Activated naive CD4-positive, alpha-beta T cell treated with anti-CD3 and anti-CD28 coated beads, Interleukin-2, amount 50 U/mL, for 24 hours (primary cell): ENCODE measurements around the gene SUN2.
A peak's percentile ranks its signal among the peaks of the same experiment; 100 is the strongest.

Experiments
- H3K27ac Mint-ChIP-seq: one replicate; pipeline ENCODE4 v1.8.0; 2021; ENCODE audit warnings: mild to moderate bottlenecking, mixed read lengths
- H3K27me3 Mint-ChIP-seq: one replicate; pipeline ENCODE4 v1.8.0; 2021; ENCODE audit warnings: mixed read lengths
- H3K36me3 Mint-ChIP-seq: one replicate; pipeline ENCODE4 v1.8.0; 2021; ENCODE audit warnings: mixed read lengths
- H3K4me1 Mint-ChIP-seq: one replicate; pipeline ENCODE4 v1.8.0; 2021; ENCODE audit warnings: mixed read lengths
- H3K4me3 Mint-ChIP-seq: one replicate; pipeline ENCODE4 v1.8.0; 2021; ENCODE audit warnings: mild to moderate bottlenecking, mixed read lengths
- H3K9me3 Mint-ChIP-seq: one replicate; pipeline ENCODE4 v1.8.0; 2021; ENCODE audit warnings: mixed read lengths

Gene SUN2

GRCh38 chr22:38786631-38787030 lies 30.8 kb upstream of the SUN2 start:
- H3K27me3 Mint-ChIP-seq = no peaks in the 10 kb centered on the region
- no peak overlapping the region for H3K27ac Mint-ChIP-seq
- no peaks in the 10 kb centered on the region for H3K9me3 Mint-ChIP-seq
- H3K36me3 Mint-ChIP-seq = peaks cover 7% of the 10 kb centered on the region
- H3K4me3 Mint-ChIP-seq = no peak overlapping the region
- H3K4me1 Mint-ChIP-seq = peaks cover 17% of the 10 kb centered on the region

- H3K36me3 Mint-ChIP-seq = peaks cover 13% of the 10 kb centered on the region
- no peak overlapping the region for H3K4me3 Mint-ChIP-seq
- H3K27ac Mint-ChIP-seq = no peak overlapping the region
- H3K4me1 Mint-ChIP-seq = peaks cover 17% of the 10 kb centered on the region
- no peaks in the 10 kb centered on the region for H3K27me3 Mint-ChIP-seq
- H3K9me3 Mint-ChIP-seq = no peaks in the 10 kb centered on the region
Measured at GRCh38 chr22:38784856-38785255, 29.1 kb upstream of the SUN2 start.

- Mint-ChIP-seq H3K27ac (no peak overlapping the region), H3K27me3 (no peaks in the 10 kb centered on the region), H3K4me1 (peaks cover 17% of the 10 kb centered on the region), H3K36me3 (peaks cover 13% of the 10 kb centered on the region), H3K4me3 (no peak overlapping the region), H3K9me3 (no peaks in the 10 kb centered on the region)
Measured at GRCh38 chr22:38784035-38784434, 28.2 kb upstream of the SUN2 start.

GRCh38 chr22:38783095-38783615 lies 27.4 kb upstream of the SUN2 start:
- H3K4me3 Mint-ChIP-seq = no peak overlapping the region
- peaks cover 13% of the 10 kb centered on the region for H3K36me3 Mint-ChIP-seq
- H3K9me3 Mint-ChIP-seq = no peaks in the 10 kb centered on the region
- H3K4me1 Mint-ChIP-seq = peaks cover 17% of the 10 kb centered on the region
- H3K27me3 Mint-ChIP-seq = no peaks in the 10 kb centered on the region
- peak overlapping the region; percentile 10 for H3K27ac Mint-ChIP-seq

GRCh38 chr22:38782402-38783094 lies 26.8 kb upstream of the SUN2 start:
- Mint-ChIP-seq H3K36me3 (peaks cover 13% of the 10 kb centered on the region), H3K27ac (no peak overlapping the region), H3K27me3 (no peaks in the 10 kb centered on the region), H3K9me3 (no peaks in the 10 kb centered on the region), H3K4me3 (no peak overlapping the region), H3K4me1 (peaks cover 17% of the 10 kb centered on the region)

- no peak overlapping the region for H3K4me3 Mint-ChIP-seq
- peaks cover 13% of the 10 kb centered on the region for H3K36me3 Mint-ChIP-seq
- H3K9me3 Mint-ChIP-seq = no peaks in the 10 kb centered on the region
- peaks cover 17% of the 10 kb centered on the region for H3K4me1 Mint-ChIP-seq
- no peaks in the 10 kb centered on the region for H3K27me3 Mint-ChIP-seq
- H3K27ac Mint-ChIP-seq = no peak overlapping the region
Measured at GRCh38 chr22:38781033-38781432, 25.2 kb upstream of the SUN2 start.

- Mint-ChIP-seq H3K9me3 (no peaks in the 10 kb centered on the region), H3K27me3 (no peaks in the 10 kb centered on the region), H3K36me3 (peaks cover 11% of the 10 kb centered on the region), H3K4me1 (peaks cover 5% of the 10 kb centered on the region), H3K27ac (no peak overlapping the region), H3K4me3 (no peak overlapping the region)
Measured at GRCh38 chr22:38777087-38777671, 21.4 kb upstream of the SUN2 start.

- H3K4me1 Mint-ChIP-seq = no peaks in the 10 kb centered on the region
- H3K27me3 Mint-ChIP-seq = no peaks in the 10 kb centered on the region
- peaks cover 2% of the 10 kb centered on the region for H3K36me3 Mint-ChIP-seq
- no peak overlapping the region for H3K4me3 Mint-ChIP-seq
- H3K9me3 Mint-ChIP-seq = no peaks in the 10 kb centered on the region
- no peak overlapping the region for H3K27ac Mint-ChIP-seq
Measured at GRCh38 chr22:38776086-38776485, 20.3 kb upstream of the SUN2 start.

- no peak overlapping the region for H3K27ac Mint-ChIP-seq
- H3K9me3 Mint-ChIP-seq = no peaks in the 10 kb centered on the region
- no peaks in the 10 kb centered on the region for H3K27me3 Mint-ChIP-seq
- no peak overlapping the region for H3K4me3 Mint-ChIP-seq
- H3K36me3 Mint-ChIP-seq = peaks cover 2% of the 10 kb centered on the region
- H3K4me1 Mint-ChIP-seq = no peaks in the 10 kb centered on the region
Measured at GRCh38 chr22:38775656-38776055, 19.9 kb upstream of the SUN2 start.

- Mint-ChIP-seq H3K4me1 (no peaks in the 10 kb centered on the region), H3K36me3 (no peaks in the 10 kb centered on the region), H3K27me3 (no peaks in the 10 kb centered on the region), H3K9me3 (no peaks in the 10 kb centered on the region), H3K27ac (no peak overlapping the region), H3K4me3 (no peak overlapping the region)
Measured at GRCh38 chr22:38774496-38775166, 18.8 kb upstream of the SUN2 start.

- Mint-ChIP-seq H3K36me3 (no peaks in the 10 kb centered on the region), H3K27ac (no peak overlapping the region), H3K27me3 (no peaks in the 10 kb centered on the region), H3K4me1 (peaks cover 4% of the 10 kb centered on the region), H3K9me3 (no peaks in the 10 kb centered on the region), H3K4me3 (no peak overlapping the region)
Measured at GRCh38 chr22:38773363-38773946, 17.7 kb upstream of the SUN2 start.

GRCh38 chr22:38772623-38772873 lies 16.8 kb upstream of the SUN2 start:
- peaks cover 4% of the 10 kb centered on the region for H3K4me1 Mint-ChIP-seq
- no peak overlapping the region for H3K4me3 Mint-ChIP-seq
- H3K27me3 Mint-ChIP-seq = no peaks in the 10 kb centered on the region
- no peaks in the 10 kb centered on the region for H3K36me3 Mint-ChIP-seq
- H3K9me3 Mint-ChIP-seq = no peaks in the 10 kb centered on the region
- no peak overlapping the region for H3K27ac Mint-ChIP-seq

GRCh38 chr22:38770257-38770949 lies 14.6 kb upstream of the SUN2 start:
- no peak overlapping the region for H3K27ac Mint-ChIP-seq
- H3K36me3 Mint-ChIP-seq = no peaks in the 10 kb centered on the region
- peaks cover 13% of the 10 kb centered on the region for H3K4me1 Mint-ChIP-seq
- no peaks in the 10 kb centered on the region for H3K9me3 Mint-ChIP-seq
- no peak overlapping the region for H3K4me3 Mint-ChIP-seq
- H3K27me3 Mint-ChIP-seq = no peaks in the 10 kb centered on the region

- no peak overlapping the region for H3K27ac Mint-ChIP-seq
- no peak overlapping the region for H3K4me3 Mint-ChIP-seq
- H3K27me3 Mint-ChIP-seq = no peaks in the 10 kb centered on the region
- H3K9me3 Mint-ChIP-seq = no peaks in the 10 kb centered on the region
- H3K36me3 Mint-ChIP-seq = no peaks in the 10 kb centered on the region
- H3K4me1 Mint-ChIP-seq = peaks cover 13% of the 10 kb centered on the region
Measured at GRCh38 chr22:38768036-38768435, 12.2 kb upstream of the SUN2 start.

GRCh38 chr22:38767313-38767712 lies 11.5 kb upstream of the SUN2 start:
- no peaks in the 10 kb centered on the region for H3K36me3 Mint-ChIP-seq
- H3K9me3 Mint-ChIP-seq = no peaks in the 10 kb centered on the region
- no peaks in the 10 kb centered on the region for H3K27me3 Mint-ChIP-seq
- H3K4me3 Mint-ChIP-seq = no peak overlapping the region
- no peak overlapping the region for H3K27ac Mint-ChIP-seq
- H3K4me1 Mint-ChIP-seq = peaks cover 13% of the 10 kb centered on the region
